GM19351 (cell line): Measurements from ENCODE around the gene CDK5RAP3.
A peak's percentile ranks its signal among the peaks of the same experiment; 100 is the strongest.
"Not testable (repeated sequence)": the region's sequence is repeated elsewhere in the genome, so short reads cannot be mapped to it uniquely, and the experiment has no call there.

Experiments
- ATAC-seq: cut with Tn5 transposase; IDR thresholded peaks from one replicate; pipeline ENCODE4 v1.9.1; 2021; ENCODE audit warnings: mild to moderate bottlenecking, moderate library complexity; ENCODE audit not compliant: unreplicated experiment

Gene CDK5RAP3

GRCh38 chr17:47970725-47971499, at the start of gene CDK5RAP3:
Gene CDK5RAP3, plus strand, starts transcription at chr17:47971113. Its CDS starts 34 bp downstream, at chr17:47971147.
- ATAC-seq = peak; percentile 95

GRCh38 chr17:47924785-47925677, 45.9 kb upstream of the CDK5RAP3 start:
- ATAC-seq = no peak

- ATAC-seq = no peak
Measured at GRCh38 chr17:47925678-47925988, 45.3 kb upstream of the CDK5RAP3 start.

- no peak for ATAC-seq
Measured at GRCh38 chr17:47927821-47928400, 43.0 kb upstream of the CDK5RAP3 start.

- no peak for ATAC-seq
Measured at GRCh38 chr17:47928415-47928814, 42.5 kb upstream of the CDK5RAP3 start.

- no peak for ATAC-seq
Measured at GRCh38 chr17:47929218-47930000, 41.5 kb upstream of the CDK5RAP3 start.

GRCh38 chr17:47931848-47932247, 39.1 kb upstream of the CDK5RAP3 start:
- ATAC-seq = no peak

GRCh38 chr17:47934856-47935255, 36.1 kb upstream of the CDK5RAP3 start:
- ATAC-seq = no peak

GRCh38 chr17:47935468-47935867, 35.4 kb upstream of the CDK5RAP3 start:
- not testable (repeated sequence) for ATAC-seq

- ATAC-seq = no peak
Measured at GRCh38 chr17:47935961-47936360, 35.0 kb upstream of the CDK5RAP3 start.

GRCh38 chr17:47937941-47938340, 33.0 kb upstream of the CDK5RAP3 start:
- no peak for ATAC-seq

GRCh38 chr17:47941246-47942095, 29.4 kb upstream of the CDK5RAP3 start, which contains the start of gene PNPO:
Gene PNPO, plus strand, starts transcription at chr17:47941571. Its CDS starts 105 bp downstream, at chr17:47941676.
- peak; percentile 92 for ATAC-seq

GRCh38 chr17:47942096-47942510, 28.8 kb upstream of the CDK5RAP3 start:
- ATAC-seq = no peak

- no peak for ATAC-seq
Measured at GRCh38 chr17:47942568-47942967, 28.3 kb upstream of the CDK5RAP3 start.

- no peak for ATAC-seq
Measured at GRCh38 chr17:47945080-47945479, 25.8 kb upstream of the CDK5RAP3 start.

GRCh38 chr17:47945529-47946508, 25.1 kb upstream of the CDK5RAP3 start:
- ATAC-seq = no peak

- ATAC-seq = no peak
Measured at GRCh38 chr17:47946516-47946915, 24.4 kb upstream of the CDK5RAP3 start.

GRCh38 chr17:47946929-47947397, 23.9 kb upstream of the CDK5RAP3 start:
- peak; percentile 69 for ATAC-seq
